ENCODE results near the gene FUT7.
A peak's percentile ranks its signal among the peaks of the same experiment; 100 is the strongest.

Gene FUT7

GRCh38 chr9:137031904-137032640, at the start of gene FUT7:
TSS of gene FUT7 (minus strand) at chr9:137032088. CDS start at chr9:137031991, 97 bp downstream.
- no peak for DNase-seq (ENCODE audit: low read depth)

GRCh38 chr9:137080260-137081122, 48.6 kb upstream of the FUT7 start:
- DNase-seq (ENCODE audit: low read depth): no peak

GRCh38 chr9:137079401-137079787, 47.5 kb upstream of the FUT7 start:
- no peak for DNase-seq (ENCODE audit: low read depth)

- DNase-seq (ENCODE audit: low read depth): no peak
Measured at GRCh38 chr9:137078701-137079400, 47.0 kb upstream of the FUT7 start.

GRCh38 chr9:137077758-137078693, 46.1 kb upstream of the FUT7 start:
- DNase-seq (ENCODE audit: low read depth): no peak

GRCh38 chr9:137077010-137077747, 45.3 kb upstream of the FUT7 start, which contains the start of gene UAP1L1:
TSS of gene UAP1L1 (plus strand) at chr9:137077517. CDS start at chr9:137077533, 16 bp downstream.
- DNase-seq (ENCODE audit: low read depth): peak; percentile 49

GRCh38 chr9:137076636-137077009, 44.7 kb upstream of the FUT7 start:
- DNase-seq (ENCODE audit: low read depth): no peak

GRCh38 chr9:137075275-137075775, 43.4 kb upstream of the FUT7 start:
- no peak for DNase-seq (ENCODE audit: low read depth)

GRCh38 chr9:137074657-137075274, 42.9 kb upstream of the FUT7 start:
- no peak for DNase-seq (ENCODE audit: low read depth)

- no peak for DNase-seq (ENCODE audit: low read depth)
Measured at GRCh38 chr9:137073992-137074399, 42.1 kb upstream of the FUT7 start.

GRCh38 chr9:137071282-137071681, 39.4 kb upstream of the FUT7 start:
- no peak for DNase-seq (ENCODE audit: low read depth)

GRCh38 chr9:137070906-137071275, 39.0 kb upstream of the FUT7 start:
- no peak for DNase-seq (ENCODE audit: low read depth)

- DNase-seq (ENCODE audit: low read depth): peak; percentile 77
Measured at GRCh38 chr9:137070201-137070905, 38.5 kb upstream of the FUT7 start, which contains the start of gene SAPCD2. TSS of gene SAPCD2 (minus strand) at chr9:137070557. CDS start at chr9:137070460, 97 bp downstream.

- no peak for DNase-seq (ENCODE audit: low read depth)
Measured at GRCh38 chr9:137069508-137070091, 37.7 kb upstream of the FUT7 start.

- DNase-seq (ENCODE audit: low read depth): no peak
Measured at GRCh38 chr9:137068539-137069507, 36.9 kb upstream of the FUT7 start.

- DNase-seq (ENCODE audit: low read depth): peak; percentile 68
Measured at GRCh38 chr9:137067860-137068538, 36.1 kb upstream of the FUT7 start.
